SK-N-SH treated with all-trans-retinoic acid at 6 μM for 48 hours (cell line): ENCODE measurements around the gene CD200R1.

Experiments
- ATAC-seq: fragments of 200-7000 bp; cut with Tn5 transposase; 3 replicates; pipeline ENCODE4 v1.9.1; 2020; ENCODE audit warnings: mild to moderate bottlenecking, moderate library complexity
- ARNTL ChIP-seq: fragments of 450-650 bp; formaldehyde crosslinking; IDR thresholded peaks from 2 replicates; pipeline ENCODE4 v1.5.0; 2020; ENCODE audit warnings: low read depth, mild to moderate bottlenecking, moderate library complexity, borderline replicate concordance
- BACH2 ChIP-seq: fragments of 250-450 bp; sonication (Bioruptor Pico); IDR thresholded peaks from 2 replicates; pipeline ENCODE4 v1.9.0; 2021; ENCODE audit warnings: mild to moderate bottlenecking, borderline replicate concordance
- CSDC2 ChIP-seq: fragments of 250-450 bp; sonication (Bioruptor Pico); IDR thresholded peaks from 2 replicates; pipeline ENCODE4 v1.5.0; 2020; ENCODE audit warnings: mild to moderate bottlenecking, moderate library complexity
- ISL1 ChIP-seq: fragments of 250-450 bp; sonication (Bioruptor Pico); IDR thresholded peaks from 2 replicates; pipeline ENCODE4 v2.1.2; 2022; ENCODE audit warnings: mild to moderate bottlenecking, moderate library complexity
- OSR1 ChIP-seq: fragments of 250-450 bp; sonication (Bioruptor Pico); IDR thresholded peaks from 2 replicates; pipeline ENCODE4 v1.8.0; 2022; ENCODE audit warnings: moderate library complexity, mild to moderate bottlenecking, inconsistent platforms
- PPARA ChIP-seq: fragments of 250-450 bp; sonication (Bioruptor Pico); IDR thresholded peaks from 2 replicates; pipeline ENCODE4 v1.5.0; 2020; ENCODE audit warnings: mild to moderate bottlenecking, borderline replicate concordance
- RARB ChIP-seq: fragments of 250-450 bp; sonication (Bioruptor Pico); IDR thresholded peaks from 2 replicates; pipeline ENCODE4 v1.8.0; 2021; ENCODE audit warnings: mild to moderate bottlenecking, moderate library complexity
- SNAI2 ChIP-seq: fragments of 250-450 bp; sonication (Bioruptor Pico); IDR thresholded peaks from 2 replicates; pipeline ENCODE4 v1.5.0; 2020; ENCODE audit warnings: mild to moderate bottlenecking, moderate library complexity
- TCF4 ChIP-seq: fragments of 250-450 bp; sonication (Bioruptor Pico); IDR thresholded peaks from 2 replicates; pipeline ENCODE4 v1.8.0; 2021; ENCODE audit warnings: mild to moderate bottlenecking, moderate library complexity, borderline replicate concordance
- TOX ChIP-seq: fragments of 250-450 bp; sonication (Bioruptor Pico); IDR thresholded peaks from 2 replicates; pipeline ENCODE4 v1.8.0; 2021; ENCODE audit warnings: mild to moderate bottlenecking, moderate library complexity, borderline replicate concordance
- ZC3H10 ChIP-seq: fragments of 250-450 bp; sonication (Bioruptor Pico); IDR thresholded peaks from 2 replicates; pipeline ENCODE4 v1.5.1; 2021; ENCODE audit warnings: mild to moderate bottlenecking, moderate library complexity
- ZFP3 ChIP-seq: fragments of 250-450 bp; sonication (Bioruptor Pico); IDR thresholded peaks from 2 replicates; pipeline ENCODE4 v1.5.0; 2020; ENCODE audit warnings: mild to moderate bottlenecking, moderate library complexity
- ZFP30 ChIP-seq: fragments of 450-650 bp; formaldehyde crosslinking; IDR thresholded peaks from 2 replicates; pipeline ENCODE4 v1.5.0; 2022; ENCODE audit warnings: mild to moderate bottlenecking, moderate library complexity
- ZNF565 ChIP-seq: fragments of 450-650 bp; formaldehyde crosslinking; conservative IDR thresholded peaks from 2 replicates; pipeline ENCODE4 v1.5.0; 2020; ENCODE audit warnings: low read depth, mild to moderate bottlenecking, moderate library complexity
- ZNF70 ChIP-seq: fragments of 450-650 bp; formaldehyde crosslinking; IDR thresholded peaks from 2 replicates; pipeline ENCODE4 v1.5.0; 2020; ENCODE audit warnings: mild to moderate bottlenecking, moderate library complexity
- ZNF8 ChIP-seq: fragments of 450-650 bp; formaldehyde crosslinking; IDR thresholded peaks from 2 replicates; pipeline ENCODE4 v1.5.0; 2020; ENCODE audit warnings: mild to moderate bottlenecking, moderate library complexity
- TF ChIP-seq, protein P1 (sequence below): fragments of 250-450 bp; sonication (Bioruptor Pico); IDR thresholded peaks from 2 replicates; pipeline ENCODE4 v1.8.0; 2020; ENCODE audit warnings: mild to moderate bottlenecking, moderate library complexity, borderline replicate concordance
- TF ChIP-seq, protein P2 (sequence below): fragments of 250-450 bp; sonication (Bioruptor Pico); IDR thresholded peaks from 2 replicates; pipeline ENCODE4 v1.8.0; 2021; ENCODE audit warnings: low read depth, mild to moderate bottlenecking, moderate library complexity, borderline replicate concordance
- TF ChIP-seq, protein P3 (sequence below): fragments of 250-450 bp; sonication (Bioruptor Pico); IDR thresholded peaks from 2 replicates; pipeline ENCODE4 v1.5.1; 2020; ENCODE audit warnings: low read depth, mild to moderate bottlenecking, moderate library complexity
- TF ChIP-seq, protein P4 (sequence below): fragments of 250-450 bp; sonication (Bioruptor Pico); IDR thresholded peaks from 2 replicates; pipeline ENCODE4 v1.5.0; 2020; ENCODE audit warnings: mild to moderate bottlenecking, moderate library complexity
- TF ChIP-seq, protein P5 (sequence below): fragments of 250-450 bp; sonication (Bioruptor Pico); IDR thresholded peaks from 2 replicates; pipeline ENCODE4 v1.5.1; 2021; ENCODE audit warnings: mild to moderate bottlenecking, moderate library complexity

Gene CD200R1

DNA sequence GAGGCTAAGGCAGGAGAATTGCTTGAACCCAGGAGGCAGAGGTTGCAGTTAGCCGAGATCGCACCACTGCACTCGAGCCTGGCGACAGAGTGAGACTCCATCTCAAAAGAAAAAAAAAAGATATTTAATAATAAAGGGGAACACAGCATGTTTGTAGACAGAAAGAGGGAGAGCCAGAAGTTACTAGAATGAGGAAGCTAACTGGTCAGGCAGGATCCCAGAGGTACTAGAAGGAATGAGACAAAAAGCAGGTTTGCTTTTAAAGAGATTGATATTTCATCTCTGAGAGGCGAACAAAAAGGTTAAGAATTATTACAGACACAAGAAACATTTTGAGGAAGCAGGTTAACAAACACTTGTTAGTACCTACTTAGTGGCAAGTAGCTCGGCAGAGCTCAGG, 9.2 kb downstream of the CD200R1 start:
- TF ChIP-seq ZFP3 (CRISPR knock-in tag) (no peak), RARB (CRISPR knock-in tag) (no peak), ZNF70 (no peak), ARNTL (no peak), OSR1 (CRISPR knock-in tag) (no peak), SNAI2 (no peak), PPARA (CRISPR knock-in tag) (no peak), TOX (CRISPR knock-in tag) (no peak), BACH2 (CRISPR knock-in tag) (no peak)
- TF ChIP-seq, protein P1, sequence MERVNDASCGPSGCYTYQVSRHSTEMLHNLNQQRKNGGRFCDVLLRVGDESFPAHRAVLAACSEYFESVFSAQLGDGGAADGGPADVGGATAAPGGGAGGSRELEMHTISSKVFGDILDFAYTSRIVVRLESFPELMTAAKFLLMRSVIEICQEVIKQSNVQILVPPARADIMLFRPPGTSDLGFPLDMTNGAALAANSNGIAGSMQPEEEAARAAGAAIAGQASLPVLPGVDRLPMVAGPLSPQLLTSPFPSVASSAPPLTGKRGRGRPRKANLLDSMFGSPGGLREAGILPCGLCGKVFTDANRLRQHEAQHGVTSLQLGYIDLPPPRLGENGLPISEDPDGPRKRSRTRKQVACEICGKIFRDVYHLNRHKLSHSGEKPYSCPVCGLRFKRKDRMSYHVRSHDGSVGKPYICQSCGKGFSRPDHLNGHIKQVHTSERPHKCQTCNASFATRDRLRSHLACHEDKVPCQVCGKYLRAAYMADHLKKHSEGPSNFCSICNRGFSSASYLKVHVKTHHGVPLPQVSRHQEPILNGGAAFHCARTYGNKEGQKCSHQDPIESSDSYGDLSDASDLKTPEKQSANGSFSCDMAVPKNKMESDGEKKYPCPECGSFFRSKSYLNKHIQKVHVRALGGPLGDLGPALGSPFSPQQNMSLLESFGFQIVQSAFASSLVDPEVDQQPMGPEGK (CRISPR knock-in tag): no peak
- TF ChIP-seq, protein P2, sequence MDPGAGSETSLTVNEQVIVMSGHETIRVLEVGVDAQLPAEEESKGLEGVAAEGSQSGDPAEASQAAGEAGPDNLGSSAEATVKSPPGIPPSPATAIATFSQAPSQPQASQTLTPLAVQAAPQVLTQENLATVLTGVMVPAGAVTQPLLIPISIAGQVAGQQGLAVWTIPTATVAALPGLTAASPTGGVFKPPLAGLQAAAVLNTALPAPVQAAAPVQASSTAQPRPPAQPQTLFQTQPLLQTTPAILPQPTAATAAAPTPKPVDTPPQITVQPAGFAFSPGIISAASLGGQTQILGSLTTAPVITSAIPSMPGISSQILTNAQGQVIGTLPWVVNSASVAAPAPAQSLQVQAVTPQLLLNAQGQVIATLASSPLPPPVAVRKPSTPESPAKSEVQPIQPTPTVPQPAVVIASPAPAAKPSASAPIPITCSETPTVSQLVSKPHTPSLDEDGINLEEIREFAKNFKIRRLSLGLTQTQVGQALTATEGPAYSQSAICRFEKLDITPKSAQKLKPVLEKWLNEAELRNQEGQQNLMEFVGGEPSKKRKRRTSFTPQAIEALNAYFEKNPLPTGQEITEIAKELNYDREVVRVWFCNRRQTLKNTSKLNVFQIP (CRISPR knock-in tag): no peak
- TF ChIP-seq, protein P3, sequence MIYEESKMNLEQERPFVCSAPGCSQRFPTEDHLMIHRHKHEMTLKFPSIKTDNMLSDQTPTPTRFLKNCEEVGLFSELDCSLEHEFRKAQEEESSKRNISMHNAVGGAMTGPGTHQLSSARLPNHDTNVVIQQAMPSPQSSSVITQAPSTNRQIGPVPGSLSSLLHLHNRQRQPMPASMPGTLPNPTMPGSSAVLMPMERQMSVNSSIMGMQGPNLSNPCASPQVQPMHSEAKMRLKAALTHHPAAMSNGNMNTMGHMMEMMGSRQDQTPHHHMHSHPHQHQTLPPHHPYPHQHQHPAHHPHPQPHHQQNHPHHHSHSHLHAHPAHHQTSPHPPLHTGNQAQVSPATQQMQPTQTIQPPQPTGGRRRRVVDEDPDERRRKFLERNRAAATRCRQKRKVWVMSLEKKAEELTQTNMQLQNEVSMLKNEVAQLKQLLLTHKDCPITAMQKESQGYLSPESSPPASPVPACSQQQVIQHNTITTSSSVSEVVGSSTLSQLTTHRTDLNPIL (CRISPR knock-in tag): no peak
- TF ChIP-seq, all 23 proteins: peak for 0
- ATAC-seq: no peak

DNA sequence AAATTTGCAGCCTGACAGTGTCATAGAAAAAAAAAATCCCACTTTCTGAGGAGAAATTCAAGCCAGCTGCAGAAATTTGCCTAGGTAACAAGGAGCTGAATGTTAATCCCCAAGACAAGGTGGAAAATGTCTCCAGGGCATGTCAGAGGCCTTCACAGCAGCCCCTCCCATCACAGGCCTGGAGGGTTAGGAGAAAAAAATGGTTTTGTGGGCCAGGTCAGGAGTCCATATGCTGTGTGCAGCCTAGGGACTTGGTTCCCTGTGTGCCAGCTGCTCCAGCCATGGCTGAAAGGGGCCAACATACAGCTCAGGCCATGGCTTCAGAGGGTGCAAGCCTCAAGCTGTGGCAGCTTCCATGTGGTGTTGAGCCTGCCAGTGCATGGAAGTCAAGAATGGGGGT, 11.2 kb downstream of the CD200R1 start:
- TF ChIP-seq, protein P1 (CRISPR knock-in tag): no peak
- TF ChIP-seq, protein P2 (CRISPR knock-in tag): no peak
- no peak for TF ChIP-seq RARB (CRISPR knock-in tag)
- TF ChIP-seq PPARA (CRISPR knock-in tag): no peak
- no peak for TF ChIP-seq ZNF70
- no peak for TF ChIP-seq ZFP3 (CRISPR knock-in tag)
- TF ChIP-seq, protein P4, sequence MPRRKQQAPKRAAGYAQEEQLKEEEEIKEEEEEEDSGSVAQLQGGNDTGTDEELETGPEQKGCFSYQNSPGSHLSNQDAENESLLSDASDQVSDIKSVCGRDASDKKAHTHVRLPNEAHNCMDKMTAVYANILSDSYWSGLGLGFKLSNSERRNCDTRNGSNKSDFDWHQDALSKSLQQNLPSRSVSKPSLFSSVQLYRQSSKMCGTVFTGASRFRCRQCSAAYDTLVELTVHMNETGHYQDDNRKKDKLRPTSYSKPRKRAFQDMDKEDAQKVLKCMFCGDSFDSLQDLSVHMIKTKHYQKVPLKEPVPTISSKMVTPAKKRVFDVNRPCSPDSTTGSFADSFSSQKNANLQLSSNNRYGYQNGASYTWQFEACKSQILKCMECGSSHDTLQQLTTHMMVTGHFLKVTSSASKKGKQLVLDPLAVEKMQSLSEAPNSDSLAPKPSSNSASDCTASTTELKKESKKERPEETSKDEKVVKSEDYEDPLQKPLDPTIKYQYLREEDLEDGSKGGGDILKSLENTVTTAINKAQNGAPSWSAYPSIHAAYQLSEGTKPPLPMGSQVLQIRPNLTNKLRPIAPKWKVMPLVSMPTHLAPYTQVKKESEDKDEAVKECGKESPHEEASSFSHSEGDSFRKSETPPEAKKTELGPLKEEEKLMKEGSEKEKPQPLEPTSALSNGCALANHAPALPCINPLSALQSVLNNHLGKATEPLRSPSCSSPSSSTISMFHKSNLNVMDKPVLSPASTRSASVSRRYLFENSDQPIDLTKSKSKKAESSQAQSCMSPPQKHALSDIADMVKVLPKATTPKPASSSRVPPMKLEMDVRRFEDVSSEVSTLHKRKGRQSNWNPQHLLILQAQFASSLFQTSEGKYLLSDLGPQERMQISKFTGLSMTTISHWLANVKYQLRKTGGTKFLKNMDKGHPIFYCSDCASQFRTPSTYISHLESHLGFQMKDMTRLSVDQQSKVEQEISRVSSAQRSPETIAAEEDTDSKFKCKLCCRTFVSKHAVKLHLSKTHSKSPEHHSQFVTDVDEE (CRISPR knock-in tag): no peak
- no peak for TF ChIP-seq TCF4 (CRISPR knock-in tag)
- TF ChIP-seq, protein P3 (CRISPR knock-in tag): no peak
- TF ChIP-seq OSR1 (CRISPR knock-in tag): no peak
- TF ChIP-seq ARNTL: no peak
- no peak for TF ChIP-seq ZNF8 (CRISPR knock-in tag)
- TF ChIP-seq ZC3H10 (CRISPR knock-in tag): no peak
- no peak for TF ChIP-seq ZNF565 (CRISPR knock-in tag)
- TF ChIP-seq ISL1 (CRISPR knock-in tag): no peak
- no peak for TF ChIP-seq CSDC2 (CRISPR knock-in tag)
- TF ChIP-seq BACH2 (CRISPR knock-in tag): no peak
- TF ChIP-seq ZFP30: no peak
- no peak for TF ChIP-seq TOX (CRISPR knock-in tag)
- TF ChIP-seq, protein P5, sequence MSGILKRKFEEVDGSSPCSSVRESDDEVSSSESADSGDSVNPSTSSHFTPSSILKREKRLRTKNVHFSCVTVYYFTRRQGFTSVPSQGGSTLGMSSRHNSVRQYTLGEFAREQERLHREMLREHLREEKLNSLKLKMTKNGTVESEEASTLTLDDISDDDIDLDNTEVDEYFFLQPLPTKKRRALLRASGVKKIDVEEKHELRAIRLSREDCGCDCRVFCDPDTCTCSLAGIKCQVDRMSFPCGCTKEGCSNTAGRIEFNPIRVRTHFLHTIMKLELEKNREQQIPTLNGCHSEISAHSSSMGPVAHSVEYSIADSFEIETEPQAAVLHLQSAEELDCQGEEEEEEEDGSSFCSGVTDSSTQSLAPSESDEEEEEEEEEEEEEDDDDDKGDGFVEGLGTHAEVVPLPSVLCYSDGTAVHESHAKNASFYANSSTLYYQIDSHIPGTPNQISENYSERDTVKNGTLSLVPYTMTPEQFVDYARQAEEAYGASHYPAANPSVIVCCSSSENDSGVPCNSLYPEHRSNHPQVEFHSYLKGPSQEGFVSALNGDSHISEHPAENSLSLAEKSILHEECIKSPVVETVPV (CRISPR knock-in tag): no peak
- no peak for ATAC-seq
